Measurements from ENCODE around the gene LTC4S. TPM values are rescaled to one million over a fixed set of nuclear protein-coding genes. Genes with fewer than 3 reads are reported as not detected.

LTC4S gene
- total RNA-seq, 1 experiment from 2014 or later, result 2.6 TPM

- ChIA-PET POLR2A (no interaction called here), CTCF (interaction anchor here (1.0 to 1.9 kb wide), 2 partner anchors 10 to 70 kb away, joined by 3 to 20 read pairs; no protein-coding TSS in a partner anchor)
- no peak for ATAC-seq
- H3K27me3 Mint-ChIP-seq (ENCODE audit: low read depth), result peaks cover 6% of the 10 kb centered on the region
- peaks cover 18% of the 10 kb centered on the region for H3K36me3 Mint-ChIP-seq
- no peak overlapping the region for H3K27ac Mint-ChIP-seq
- no peak overlapping the region for H3K4me3 Mint-ChIP-seq
- TF ChIP-seq ZNF121 (CRISPR knock-in tag; IDR thresholded peaks at IDR 0.05), result no peak
- no peak for TF ChIP-seq MLX (CRISPR knock-in tag; IDR thresholded peaks at IDR 0.05)
- no peak for TF ChIP-seq FOXP1 (CRISPR knock-in tag; IDR thresholded peaks at IDR 0.05; ENCODE audit: borderline replicate concordance)
- H3K4me1 Mint-ChIP-seq, result peaks cover 37% of the 10 kb centered on the region
- no peak for DNase-seq (ENCODE audit: low spot score)
- H3K9me3 Mint-ChIP-seq, result no peaks in the 10 kb centered on the region
These were observed 7.0 kb downstream of the LTC4S start for GRCh38 chr5:179800696-179801201.

- ATAC-seq (peak; percentile 50), DNase-seq (ENCODE audit: low spot score) (peak; percentile 88)
- peaks cover 37% of the 10 kb centered on the region for H3K4me1 Mint-ChIP-seq
- ChIA-PET POLR2A (interaction anchor here (0.5 to 1.3 kb wide), 4 partner anchors 15 to 192 kb away, joined by 3 to 9 read pairs (median 4); partner anchors contain the start of gene MAML1), CTCF (interaction anchor here (0.6 to 2.7 kb wide), 44 partner anchors 9 to 465 kb away, joined by 3 to 20 read pairs (median 4); partner anchors contain the start of genes LTC4S, MAML1, MRNIP and RNF130)
- H3K36me3 Mint-ChIP-seq, result peaks cover 18% of the 10 kb centered on the region
- TF ChIP-seq CTCF (IDR thresholded peaks at IDR 0.05) (peak; percentile 34; the same call in 1 of the 2 replicates), STAT6 (CRISPR knock-in tag; conservative IDR thresholded peaks at IDR 0.05; ENCODE audit: low read depth) (0 out of 2 replicates have a peak, but pooled peaks have one; percentile 16), ZNF219 (CRISPR knock-in tag; IDR thresholded peaks at IDR 0.05; ENCODE audit: borderline replicate concordance) (no peak), ZNF317 (CRISPR knock-in tag; IDR thresholded peaks at IDR 0.05; ENCODE audit: borderline replicate concordance, low read depth) (peak; percentile 91), RELA (CRISPR knock-in tag; IDR thresholded peaks at IDR 0.05; ENCODE audit: borderline replicate concordance) (0 out of 2 replicates have a peak, but pooled peaks have one; percentile 65), CREB1 (CRISPR knock-in tag; IDR thresholded peaks at IDR 0.05) (no peak), USF2 (CRISPR knock-in tag; IDR thresholded peaks at IDR 0.05) (peak; percentile 22)
- H3K4me3 Mint-ChIP-seq, result no peak overlapping the region
- peak overlapping the region; percentile 87 for H3K27ac Mint-ChIP-seq
- no peaks in the 10 kb centered on the region for H3K9me3 Mint-ChIP-seq
- peaks cover 6% of the 10 kb centered on the region for H3K27me3 Mint-ChIP-seq (ENCODE audit: low read depth)
These were observed 7.8 kb downstream of the LTC4S start for GRCh38 chr5:179801304-179802206.

- DNase-seq (ENCODE audit: low spot score) (no peak), ATAC-seq (no peak)
- H3K9me3 Mint-ChIP-seq, result no peaks in the 10 kb centered on the region
- peaks cover 34% of the 10 kb centered on the region for H3K4me1 Mint-ChIP-seq
- POLR2A ChIA-PET, result interaction anchor here (0.9 to 1.3 kb wide), 3 partner anchors 14 to 69 kb away, joined by 3 to 9 read pairs (median 4); partner anchors contain the start of gene MAML1
- H3K36me3 Mint-ChIP-seq, result peaks cover 14% of the 10 kb centered on the region
- H3K27me3 Mint-ChIP-seq (ENCODE audit: low read depth), result peaks cover 6% of the 10 kb centered on the region
- CTCF ChIA-PET, result interaction anchor here (0.6 to 2.7 kb wide), 41 partner anchors 9 to 464 kb away, joined by 3 to 20 read pairs (median 4); partner anchors contain the start of genes LTC4S, MAML1, MRNIP and SQSTM1
- H3K27ac Mint-ChIP-seq, result no peak overlapping the region
- H3K4me3 Mint-ChIP-seq, result no peak overlapping the region
- no peak for TF ChIP-seq NR1H2 (CRISPR knock-in tag; IDR thresholded peaks at IDR 0.05)
- no peak for TF ChIP-seq ZNF423 (CRISPR knock-in tag; IDR thresholded peaks at IDR 0.05)
- no peak for TF ChIP-seq TEAD1 (CRISPR knock-in tag; IDR thresholded peaks at IDR 0.05)
- TF ChIP-seq ZBTB21 (CRISPR knock-in tag; IDR thresholded peaks at IDR 0.05; ENCODE audit: borderline replicate concordance), result no peak
- peak; percentile 76 for TF ChIP-seq PRDM15 (CRISPR knock-in tag; IDR thresholded peaks at IDR 0.05)
- TF ChIP-seq SP1 (CRISPR knock-in tag; conservative IDR thresholded peaks at IDR 0.05), result no peak
- TF ChIP-seq HMGA2 (CRISPR knock-in tag; IDR thresholded peaks at IDR 0.05), result no peak
- TF ChIP-seq USF2 (CRISPR knock-in tag; IDR thresholded peaks at IDR 0.05), result no peak
These were observed 8.6 kb downstream of the LTC4S start for GRCh38 chr5:179802207-179802883.
